ENCODE results near the gene LRRC70.

DNA sequence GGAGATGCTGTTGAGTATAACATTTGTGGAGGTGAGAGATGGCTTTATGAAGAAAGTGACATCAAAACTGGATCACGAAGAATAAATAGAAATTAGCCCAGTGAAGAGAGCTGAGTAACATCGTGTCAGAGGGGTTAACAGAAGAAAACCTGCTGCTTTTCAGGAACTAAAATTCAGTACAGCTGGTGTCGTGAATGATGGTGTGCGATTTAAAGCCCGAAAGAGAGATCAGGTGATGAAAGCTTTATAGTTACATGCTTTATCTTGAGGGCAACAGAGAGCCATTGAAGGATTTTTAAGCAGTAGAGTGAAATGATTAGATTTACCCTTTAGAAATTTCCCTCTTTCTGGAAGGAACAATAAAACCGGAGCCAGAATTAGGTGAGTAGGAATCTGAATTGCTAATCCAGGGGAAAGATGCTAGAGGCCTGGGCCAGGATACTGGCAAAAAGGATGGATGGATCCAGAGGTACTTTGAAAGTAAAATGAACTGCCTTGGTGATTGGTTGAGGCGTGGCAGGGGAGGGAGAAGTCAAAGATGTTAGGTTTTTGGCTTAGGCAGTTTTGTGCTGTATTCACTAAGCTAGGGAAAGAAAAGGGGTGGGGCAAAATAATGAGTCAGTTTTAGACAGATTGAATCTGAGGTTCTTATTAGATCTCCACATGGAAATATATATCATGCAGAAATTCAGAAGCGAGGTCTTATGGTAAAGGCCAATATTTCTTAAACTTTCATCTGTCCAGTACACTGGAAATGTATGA lies 3.4 kb downstream of the LRRC70 start:
- no peak for TF ChIP-seq BACH1 (IDR thresholded peaks at IDR 0.05; ENCODE audit: low read length)
- TF ChIP-seq RFX5 (IDR thresholded peaks at IDR 0.05; ENCODE audit: borderline replicate concordance, low read depth, low read length), result no peak
